DOHH2 (cell line): Measurements from ENCODE around the gene TNFRSF12A.

Experiments used
- H3F3A ChIP-seq: fragments of 200-600 bp; sonication (generic), shearing (Covaris generic); 2 replicates; pipeline ENCODE4 v1.6.0; 2016; ENCODE audit warnings: antibody characterized with exemption, mild to moderate bottlenecking; ENCODE audit not compliant: control insufficient read depth, insufficient read depth
- H3K27ac ChIP-seq: fragments of 200-600 bp; sonication (generic); 2 replicates; pipeline ENCODE4 v1.5.1; 2014; ENCODE audit warnings: low read depth, mild to moderate bottlenecking, low read length, moderate library complexity
- H3K27me3 ChIP-seq: fragments of 200-600 bp; sonication (generic); 2 replicates; pipeline ENCODE4 v1.6.1; 2014; ENCODE audit warnings: mild to moderate bottlenecking, low read length, mixed read lengths; ENCODE audit not compliant: control insufficient read depth
- H3K36me3 ChIP-seq: fragments of 200-600 bp; sonication (generic); 2 replicates; pipeline ENCODE4 v1.6.1; 2014; ENCODE audit warnings: mild to moderate bottlenecking, low read length, moderate library complexity, mixed read lengths; ENCODE audit not compliant: control insufficient read depth
- H3K4me1 ChIP-seq: fragments of 200-600 bp; sonication (generic); 2 replicates; pipeline ENCODE4 v1.6.1; 2014; ENCODE audit warnings: mild to moderate bottlenecking, low read length, mixed read lengths; ENCODE audit not compliant: control insufficient read depth
- H3K4me2 ChIP-seq: fragments of 200-600 bp; sonication (generic); 2 replicates; pipeline ENCODE4 v1.6.0; 2014; ENCODE audit warnings: mild to moderate bottlenecking, low read length, moderate library complexity
- H3K4me3 ChIP-seq: fragments of 200-600 bp; sonication (generic); 2 replicates; pipeline ENCODE4 v1.5.1; 2014; ENCODE audit warnings: mild to moderate bottlenecking, low read length, mixed read lengths
- H3K79me2 ChIP-seq: fragments of 200-600 bp; sonication (generic); 2 replicates; pipeline ENCODE4 v1.6.1; 2014; ENCODE audit warnings: mild to moderate bottlenecking, low read length, mixed read lengths; ENCODE audit not compliant: control insufficient read depth
- H3K9me2 ChIP-seq: fragments of 200-600 bp; sonication (generic); replicated peaks from 2 replicates; pipeline ENCODE4 v1.6.1; 2014; ENCODE audit warnings: mild to moderate bottlenecking, low read length, mixed read lengths; ENCODE audit not compliant: control insufficient read depth
- H3K9me3 ChIP-seq: fragments of 200-600 bp; sonication (generic); 2 replicates; pipeline ENCODE4 v1.6.1; 2014; ENCODE audit warnings: antibody characterized with exemption, low read length, mixed read lengths; ENCODE audit not compliant: control insufficient read depth, insufficient read depth
- H4K20me1 ChIP-seq: fragments of 200-600 bp; sonication (generic); 2 replicates; pipeline ENCODE4 v1.6.0; 2014; ENCODE audit warnings: low read depth, mild to moderate bottlenecking, antibody characterized with exemption, low read length, moderate library complexity; ENCODE audit not compliant: control insufficient read depth, insufficient read depth
- CTCF ChIP-seq: fragments of 200-600 bp; sonication (generic); IDR thresholded peaks from one replicate; pipeline ENCODE4 v1.5.1; 2014; ENCODE audit warnings: antibody characterized with exemption, mild to moderate bottlenecking, low read depth, low read length; ENCODE audit not compliant: poor library complexity, severe bottlenecking
- EZH2phosphoT487 ChIP-seq: fragments of 200-600 bp; sonication (generic); IDR thresholded peaks from 2 replicates; pipeline ENCODE4 v1.6.1; 2017; ENCODE audit warnings: borderline replicate concordance, mild to moderate bottlenecking, antibody characterized with exemption, low read length, moderate library complexity, mixed read lengths

Gene TNFRSF12A

GRCh38 chr16:3046641-3047386 is 26.6 kb downstream of the TNFRSF12A start:
- no peaks in the 10 kb centered on the region for H3K79me2 ChIP-seq
- H3K4me2 ChIP-seq = peak overlapping the region; percentile 100
- peaks cover 12% of the 10 kb centered on the region; the same call in 1 of the 2 replicates for H3F3A ChIP-seq
- H3K27ac ChIP-seq = no peak overlapping the region
- no peaks in the 10 kb centered on the region for H3K9me3 ChIP-seq
- peaks cover 41% of the 10 kb centered on the region for H3K4me1 ChIP-seq
- no peaks in the 10 kb centered on the region for H3K36me3 ChIP-seq
- no peaks in the 10 kb centered on the region for H3K9me2 ChIP-seq
- H3K4me3 ChIP-seq = peak overlapping the region; percentile 90
- H3K27me3 ChIP-seq = peaks cover 22% of the 10 kb centered on the region
- no peaks in the 10 kb centered on the region for H4K20me1 ChIP-seq
- TF ChIP-seq EZH2phosphoT487 (peak; percentile 80; the same call in 1 of the 2 replicates), CTCF (no peak)

- Histone ChIP-seq H3K9me3 (no peaks in the 10 kb centered on the region), H3K4me3 (no peak overlapping the region), H3K36me3 (no peaks in the 10 kb centered on the region), H3K9me2 (no peaks in the 10 kb centered on the region), H3K27ac (no peak overlapping the region), H3K4me1 (peaks cover 41% of the 10 kb centered on the region), H3K27me3 (peaks cover 22% of the 10 kb centered on the region), H3K4me2 (no peak overlapping the region), H3F3A (peaks cover 12% of the 10 kb centered on the region; the same call in 1 of the 2 replicates), H3K79me2 (no peaks in the 10 kb centered on the region), H4K20me1 (no peaks in the 10 kb centered on the region)
- no peak for TF ChIP-seq EZH2phosphoT487
- TF ChIP-seq CTCF = no peak
Observed at GRCh38 chr16:3047387-3047720, 27.2 kb downstream of the TNFRSF12A start.

- peak overlapping the region; percentile 59 for H3K4me2 ChIP-seq
- TF ChIP-seq EZH2phosphoT487 (no peak), CTCF (no peak)
Observed at GRCh38 chr16:3049921-3050481, 29.8 kb downstream of the TNFRSF12A start.

More at GRCh38 chr16:3049921-3050481, 29.8 kb downstream of the TNFRSF12A start:
- H3K36me3 ChIP-seq = no peaks in the 10 kb centered on the region
- H3F3A ChIP-seq = 0 out of 2 replicates have a peak, but pooled peaks cover 6% of the 10 kb centered on the region
- H3K9me2 ChIP-seq = no peaks in the 10 kb centered on the region
- no peaks in the 10 kb centered on the region for H3K79me2 ChIP-seq
- H4K20me1 ChIP-seq = no peaks in the 10 kb centered on the region
- peaks cover 42% of the 10 kb centered on the region for H3K4me1 ChIP-seq
- peak overlapping the region; percentile 7 for H3K27ac ChIP-seq
- peaks cover 22% of the 10 kb centered on the region for H3K27me3 ChIP-seq
- H3K9me3 ChIP-seq = no peaks in the 10 kb centered on the region
- H3K4me3 ChIP-seq = peak overlapping the region; percentile 23
